B cell (primary cell): ENCODE results near the gene COBLL1. TPM values are rescaled to one million over a fixed set of nuclear protein-coding genes. Genes with fewer than 3 reads are reported as not detected.

ENCODE experiments used
- ATAC-seq: fragments of 200-7000 bp; cut with Tn5 transposase; one replicate; pipeline ENCODE4 v1.10.0; 2021; ENCODE audit warnings: low read depth, mild to moderate bottlenecking, moderate number of reproducible peaks, moderate library complexity
- CTCF ChIA-PET: fragments of 350-600 bp; sonication (Branson Sonifier 250); formaldehyde crosslinking; loops from one replicate; lab custom pipeline; 2021; ENCODE audit warnings: antibody characterized with exemption, inconsistent platforms; lab: Charles Lee
- POLR2A ChIA-PET: fragments of 350-600 bp; sonication (Branson Sonifier 250); formaldehyde crosslinking; loops from one replicate; lab custom pipeline; 2021; ENCODE audit warnings: antibody characterized with exemption; lab: Charles Lee
- DNase-seq: peaks from one replicate; pipeline ENCODE4 v3.0.0; 2013
- H2AFZ ChIP-seq: 2 replicates; pipeline ENCODE4 v1.6.1; 2012; ENCODE audit warnings: mild to moderate bottlenecking, low read depth, low read length; ENCODE audit not compliant: insufficient read depth, poor library complexity, severe bottlenecking
- H3K27ac ChIP-seq, 2 donors: 1 replicate in 1 of 2; 2 replicates in 1 of 2; pipeline ENCODE4 v1.5.1; 2012 to 2013; ENCODE audit warnings: low read length in 2 of 2, mild to moderate bottlenecking in 2 of 2, moderate library complexity in 1 of 2
- H3K27me3 ChIP-seq, 4 experiments: fragments of 200-600 bp in 1 of 4; sonication (generic) in 1 of 4; replicated peaks in 1 of 4; 1 replicate in 2 of 4; 2 replicates in 2 of 4; pipeline versions ENCODE4 v1.6.1 to v1.7.0; 2013 to 2016; ENCODE audit warnings: low read length in 3 of 4, mild to moderate bottlenecking in 2 of 4, mixed read lengths in 1 of 4, moderate library complexity in 1 of 4; ENCODE audit not compliant: insufficient read depth in 4 of 4, control insufficient read depth in 3 of 4; ENCODE audit errors: control extremely low read depth in 1 of 4
- H3K36me3 ChIP-seq, 2 experiments: replicated peaks in 1 of 2; 1 replicate in 1 of 2; 2 replicates in 1 of 2; pipeline versions ENCODE4 v1.6.1 to v1.7.1; 2013; ENCODE audit warnings: low read length in 1 of 2; ENCODE audit not compliant: insufficient read depth in 2 of 2, control insufficient read depth in 1 of 2; ENCODE audit errors: control extremely low read depth in 1 of 2, extremely low read depth in 1 of 2
- H3K4me1 ChIP-seq, 2 donors: fragments of 200-600 bp in 1 of 2; sonication (generic) in 1 of 2; 1 replicate in 1 of 2; 2 replicates in 1 of 2; pipeline versions ENCODE4 v1.5.1 to v1.6.1; 2013 to 2017; ENCODE audit warnings: low read length in 2 of 2; ENCODE audit not compliant: control insufficient read depth in 2 of 2, insufficient read depth in 2 of 2
- H3K4me2 ChIP-seq: replicated peaks from 2 replicates; pipeline ENCODE3; 2012; ENCODE audit warnings: mild to moderate bottlenecking, low read depth, low read length; ENCODE audit not compliant: poor library complexity, severe bottlenecking
- H3K4me3 ChIP-seq, 5 experiments: fragments of 200-600 bp in 1 of 5; sonication (generic) in 1 of 5; 1 replicate in 3 of 5; 2 replicates in 2 of 5; pipeline versions ENCODE4 v1.5.1 to v1.7.0; 2011 to 2016; ENCODE audit warnings: low read length in 4 of 5, mild to moderate bottlenecking in 4 of 5, low read depth in 2 of 5, control low read depth in 1 of 5, moderate library complexity in 1 of 5; ENCODE audit not compliant: insufficient read depth in 1 of 5; ENCODE audit errors: control extremely low read depth in 1 of 5, extremely low read depth in 1 of 5
- H3K79me2 ChIP-seq: fragments of 200-600 bp; sonication (generic); one replicate; pipeline ENCODE4 v1.6.0; 2016; ENCODE audit warnings: low read length; ENCODE audit not compliant: control insufficient read depth, insufficient read depth
- H3K9ac ChIP-seq: fragments of 200-600 bp; sonication (generic); 2 replicates; pipeline ENCODE4 v1.6.1; 2017; ENCODE audit warnings: mild to moderate bottlenecking, low read length, moderate library complexity
- H3K9me3 ChIP-seq, 3 donors: one replicate each; pipeline versions ENCODE4 v1.6.1 to v1.7.1; 2013; ENCODE audit warnings: low read length in 2 of 3; ENCODE audit not compliant: control insufficient read depth in 2 of 3, insufficient read depth in 1 of 3; ENCODE audit errors: control extremely low read depth in 1 of 3
- H4K20me1 ChIP-seq: 2 replicates; pipeline ENCODE4 v1.6.0; 2012; ENCODE audit warnings: mild to moderate bottlenecking, low read length; ENCODE audit not compliant: insufficient read depth, control insufficient read depth, poor library complexity, severe bottlenecking
- H3K27ac Mint-ChIP-seq: one replicate; pipeline ENCODE4 v1.8.0; 2021; ENCODE audit warnings: mixed read lengths
- H3K27me3 Mint-ChIP-seq: one replicate; pipeline ENCODE4 v1.8.0; 2021; ENCODE audit warnings: mixed read lengths
- H3K4me1 Mint-ChIP-seq: one replicate; pipeline ENCODE4 v1.8.0; 2021; ENCODE audit warnings: mixed read lengths
- H3K4me3 Mint-ChIP-seq: one replicate; pipeline ENCODE4 v1.8.0; 2021; ENCODE audit warnings: mixed read lengths
- H3K9me3 Mint-ChIP-seq: one replicate; pipeline ENCODE4 v1.8.0; 2022; ENCODE audit warnings: mixed read lengths; ENCODE audit not compliant: insufficient read depth
- EZH2 ChIP-seq: IDR thresholded peaks from 2 replicates; pipeline ENCODE4 v1.6.1; 2012; ENCODE audit warnings: borderline replicate concordance, low read depth, mild to moderate bottlenecking, moderate library complexity, low read length; ENCODE audit not compliant: insufficient read depth, poor library complexity, severe bottlenecking
- WGBS: methylation state at CpG from one replicate; pipeline ENCODE4 v1.1.5; 2013; ENCODE audit warnings: missing lambda C conversion rate; ENCODE audit not compliant: insufficient coverage; 5-methylcytosine and 5-hydroxymethylcytosine counted together
- intact Hi-C: fragments of 100-400 bp; cut with micrococcal nuclease; formaldehyde crosslinking; loops from one replicate; pipeline ENCODE4 v1.10.0; 2022
- polyA plus RNA-seq: library from polyadenylated mRNA; depleted of rRNA; stranded (reverse); fragments of >200 nt; gene quantifications from 2 replicates; pipeline ENCODE4 v1.2.3, GENCODE V29; 2012
- total RNA-seq, 2 donors: library from RNA; stranded (reverse); fragments of 120-200 nt in 1 of 2; gene quantifications; 1 replicate in 1 of 2; 2 replicates in 1 of 2; pipeline versions ENCODE4 v1.2.3 to v1.2.4, GENCODE V29; 2013 to 2022
- TF ChIP-seq, protein P1 (sequence below): fragments of 200-600 bp; IDR thresholded peaks from one replicate; pipeline ENCODE4 v1.8.0; 2022; ENCODE audit warnings: antibody characterized with exemption, mild to moderate bottlenecking

COBLL1 gene
- total and polyA plus RNA-seq, 2 donors (not counting 1 experiment from before 2014, with no cell fraction given) = 45.1 to 234 TPM

DNA sequence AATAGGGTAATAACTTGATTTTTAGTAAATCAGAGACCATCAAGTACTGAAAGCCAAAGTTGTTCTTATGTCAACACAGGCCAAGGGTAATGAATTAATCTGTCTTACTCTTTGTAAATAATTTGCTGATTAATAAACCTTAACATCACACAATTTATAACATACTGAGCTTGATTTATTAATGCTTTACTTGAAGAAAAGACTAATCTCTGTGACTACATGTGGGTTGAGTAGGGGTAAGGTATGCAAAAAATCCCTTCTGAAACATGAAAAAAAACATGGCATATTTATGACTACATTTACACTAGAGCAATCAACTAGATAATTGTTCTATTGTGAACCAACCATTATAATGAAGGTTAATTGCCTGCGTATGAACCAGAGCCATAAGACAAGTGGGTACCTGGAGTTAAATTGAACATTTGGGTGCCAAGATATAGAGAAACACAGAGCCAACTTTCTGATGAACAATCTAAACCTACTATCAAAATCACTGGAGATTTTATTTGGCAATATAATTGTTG lies 152.7 kb downstream of the COBLL1 start:
- H4K20me1 ChIP-seq = no peaks in the 10 kb centered on the region
- Mint-ChIP-seq H3K27ac (no peak overlapping the region), H3K4me3 (no peak overlapping the region), H3K27me3 (no peaks in the 10 kb centered on the region), H3K9me3 (no peaks in the 10 kb centered on the region), H3K4me1 (no peaks in the 10 kb centered on the region)
- no peak for TF ChIP-seq EZH2
- TF ChIP-seq, protein P1, sequence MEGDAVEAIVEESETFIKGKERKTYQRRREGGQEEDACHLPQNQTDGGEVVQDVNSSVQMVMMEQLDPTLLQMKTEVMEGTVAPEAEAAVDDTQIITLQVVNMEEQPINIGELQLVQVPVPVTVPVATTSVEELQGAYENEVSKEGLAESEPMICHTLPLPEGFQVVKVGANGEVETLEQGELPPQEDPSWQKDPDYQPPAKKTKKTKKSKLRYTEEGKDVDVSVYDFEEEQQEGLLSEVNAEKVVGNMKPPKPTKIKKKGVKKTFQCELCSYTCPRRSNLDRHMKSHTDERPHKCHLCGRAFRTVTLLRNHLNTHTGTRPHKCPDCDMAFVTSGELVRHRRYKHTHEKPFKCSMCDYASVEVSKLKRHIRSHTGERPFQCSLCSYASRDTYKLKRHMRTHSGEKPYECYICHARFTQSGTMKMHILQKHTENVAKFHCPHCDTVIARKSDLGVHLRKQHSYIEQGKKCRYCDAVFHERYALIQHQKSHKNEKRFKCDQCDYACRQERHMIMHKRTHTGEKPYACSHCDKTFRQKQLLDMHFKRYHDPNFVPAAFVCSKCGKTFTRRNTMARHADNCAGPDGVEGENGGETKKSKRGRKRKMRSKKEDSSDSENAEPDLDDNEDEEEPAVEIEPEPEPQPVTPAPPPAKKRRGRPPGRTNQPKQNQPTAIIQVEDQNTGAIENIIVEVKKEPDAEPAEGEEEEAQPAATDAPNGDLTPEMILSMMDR = no peak
- H3K4me1 ChIP-seq = no peaks in the 10 kb centered on the region
- no peak overlapping the region for H3K27ac ChIP-seq
- WGBS = no CpG with 5 or more reads among the region's 1 CpG
- H3K36me3 ChIP-seq = peaks cover 7 to 67% of the 10 kb centered on the region in 2 experiments
- ATAC-seq (no peak), DNase-seq (no peak)
- intact Hi-C loops = no loop called here
- H3K79me2 ChIP-seq = no peaks in the 10 kb centered on the region
- no peak overlapping the region for H3K4me3 ChIP-seq
- H3K4me2 ChIP-seq = no peak overlapping the region
- no peak overlapping the region for H2AFZ ChIP-seq
- H3K9me3 ChIP-seq = peaks cover 0 to 1% (median 0%) of the 10 kb centered on the region in 3 donors
- ChIA-PET POLR2A (interaction anchor here (0.6 kb wide), 1 partner anchor 561 kb away, joined by 3 read pairs; no protein-coding TSS in a partner anchor), CTCF (no interaction called here)
- no peak overlapping the region for H3K9ac ChIP-seq
- no peaks in the 10 kb centered on the region for H3K27me3 ChIP-seq

DNA sequence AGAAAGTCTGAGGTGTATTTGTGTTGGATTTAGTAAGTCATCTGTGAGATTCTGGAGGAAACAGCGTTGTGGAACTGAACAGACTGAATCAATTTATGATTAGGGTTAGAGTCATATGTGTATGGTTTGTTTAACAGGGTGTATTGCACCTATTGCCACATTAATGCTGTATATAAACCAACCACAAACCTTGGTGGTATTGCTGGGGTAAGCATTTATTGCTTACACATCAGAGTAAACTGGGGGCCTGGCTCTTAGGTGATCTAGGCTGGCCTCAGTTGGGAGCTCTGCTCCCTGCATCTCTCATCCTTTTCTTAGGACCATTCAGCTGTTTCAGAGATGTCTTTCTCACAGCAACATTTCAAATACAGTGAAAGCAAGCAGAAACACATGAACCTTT lies 160.6 kb downstream of the COBLL1 start:
- no peaks in the 10 kb centered on the region for H3K4me1 ChIP-seq
- ChIA-PET CTCF (no interaction called here), POLR2A (no interaction called here)
- no peak overlapping the region for H3K27ac ChIP-seq
- H3K4me3 ChIP-seq = no peak overlapping the region
- H3K4me3 Mint-ChIP-seq = no peak overlapping the region
- H3K4me1 Mint-ChIP-seq = no peaks in the 10 kb centered on the region
- intact Hi-C loops = no loop called here
- no peak overlapping the region for H2AFZ ChIP-seq
- TF ChIP-seq, protein P1 = no peak
- TF ChIP-seq EZH2 = no peak
- peaks cover 0 to 5% of the 10 kb centered on the region in 2 experiments for H3K36me3 ChIP-seq
- ATAC-seq (no peak), DNase-seq (no peak)
- WGBS = no CpG with 5 or more reads among the region's 1 CpG
- no peak overlapping the region for H3K9ac ChIP-seq
- peaks cover 0 to 5% (median 1%) of the 10 kb centered on the region in 3 donors for H3K9me3 ChIP-seq
- no peaks in the 10 kb centered on the region for H3K27me3 ChIP-seq
- no peaks in the 10 kb centered on the region for H3K27me3 Mint-ChIP-seq
- H3K79me2 ChIP-seq = no peaks in the 10 kb centered on the region
- H3K4me2 ChIP-seq = no peak overlapping the region
- peak overlapping the region; percentile 29 for H3K27ac Mint-ChIP-seq
- H3K9me3 Mint-ChIP-seq = peaks cover 10% of the 10 kb centered on the region
- no peaks in the 10 kb centered on the region for H4K20me1 ChIP-seq
